OCI-LY3 (cell line): ENCODE data around the gene PLTP.

Source experiments
- H2AFZ ChIP-seq: fragments of 200-600, 300-600 bp; shearing (Covaris generic); 2 replicates; pipeline ENCODE4 v1.6.0; 2014; ENCODE audit warnings: antibody characterized with exemption, low read depth, low read length
- H3K27ac ChIP-seq: fragments of 200-600, 300-600 bp; sonication (generic); 2 replicates; pipeline ENCODE4 v1.5.1; 2014; ENCODE audit warnings: mild to moderate bottlenecking, low read length, moderate library complexity, mixed read lengths
- H3K27me3 ChIP-seq: fragments of 200-600, 300-600 bp; sonication (generic); 2 replicates; pipeline ENCODE4 v1.6.1; 2014; ENCODE audit warnings: low read depth, low read length, mixed read lengths
- H3K36me3 ChIP-seq: fragments of 200-600, 300-600 bp; sonication (generic); replicated peaks from 2 replicates; pipeline ENCODE3; 2014; ENCODE audit warnings: low read depth, low read length, mixed read lengths
- H3K4me1 ChIP-seq: fragments of 300-600, 200-600 bp; sonication (generic); 2 replicates; pipeline ENCODE4 v1.6.1; 2014; ENCODE audit warnings: low read length, mixed read lengths
- H3K4me2 ChIP-seq: fragments of 200-600, 300-600 bp; sonication (generic); 2 replicates; pipeline ENCODE4 v1.6.1; 2014; ENCODE audit warnings: low read length, mixed read lengths
- H3K4me3 ChIP-seq: fragments of 300-600, 200-600 bp; sonication (generic); 2 replicates; pipeline ENCODE4 v1.5.1; 2014; ENCODE audit warnings: antibody characterized with exemption, mild to moderate bottlenecking, low read length, moderate library complexity
- H3K79me2 ChIP-seq: fragments of 300-600, 200-600 bp; shearing (Covaris generic); 2 replicates; pipeline ENCODE4 v1.6.1; 2014; ENCODE audit warnings: mild to moderate bottlenecking, low read length, mixed read lengths
- H3K9ac ChIP-seq: fragments of 300-600, 200-600 bp; shearing (Covaris generic); 2 replicates; pipeline ENCODE4 v1.6.0; 2014; ENCODE audit warnings: mild to moderate bottlenecking, low read length, moderate library complexity
- H3K9me3 ChIP-seq: fragments of 200-600, 300-600 bp; shearing (Covaris generic); 2 replicates; pipeline ENCODE4 v1.6.1; 2014; ENCODE audit warnings: low read length, mixed read lengths; ENCODE audit not compliant: insufficient read depth
- H4K20me1 ChIP-seq: fragments of 200-600, 300-600 bp; sonication (generic); 2 replicates; pipeline ENCODE4 v1.6.1; 2016; ENCODE audit warnings: low read length, mixed read lengths; ENCODE audit not compliant: insufficient read depth
- EZH2phosphoT487 ChIP-seq: fragments of 200-600 bp; shearing (Covaris generic); IDR thresholded peaks from 2 replicates; pipeline ENCODE4 v1.6.1; 2018; ENCODE audit warnings: antibody characterized with exemption, mixed run types, low read depth
- TF ChIP-seq, protein P1 (sequence below): fragments of 200-600, 300-600 bp; sonication (generic); IDR thresholded peaks from 2 replicates; pipeline ENCODE4 v1.5.1; 2014; ENCODE audit warnings: antibody characterized with exemption, low read length, low read depth

PLTP gene

DNA sequence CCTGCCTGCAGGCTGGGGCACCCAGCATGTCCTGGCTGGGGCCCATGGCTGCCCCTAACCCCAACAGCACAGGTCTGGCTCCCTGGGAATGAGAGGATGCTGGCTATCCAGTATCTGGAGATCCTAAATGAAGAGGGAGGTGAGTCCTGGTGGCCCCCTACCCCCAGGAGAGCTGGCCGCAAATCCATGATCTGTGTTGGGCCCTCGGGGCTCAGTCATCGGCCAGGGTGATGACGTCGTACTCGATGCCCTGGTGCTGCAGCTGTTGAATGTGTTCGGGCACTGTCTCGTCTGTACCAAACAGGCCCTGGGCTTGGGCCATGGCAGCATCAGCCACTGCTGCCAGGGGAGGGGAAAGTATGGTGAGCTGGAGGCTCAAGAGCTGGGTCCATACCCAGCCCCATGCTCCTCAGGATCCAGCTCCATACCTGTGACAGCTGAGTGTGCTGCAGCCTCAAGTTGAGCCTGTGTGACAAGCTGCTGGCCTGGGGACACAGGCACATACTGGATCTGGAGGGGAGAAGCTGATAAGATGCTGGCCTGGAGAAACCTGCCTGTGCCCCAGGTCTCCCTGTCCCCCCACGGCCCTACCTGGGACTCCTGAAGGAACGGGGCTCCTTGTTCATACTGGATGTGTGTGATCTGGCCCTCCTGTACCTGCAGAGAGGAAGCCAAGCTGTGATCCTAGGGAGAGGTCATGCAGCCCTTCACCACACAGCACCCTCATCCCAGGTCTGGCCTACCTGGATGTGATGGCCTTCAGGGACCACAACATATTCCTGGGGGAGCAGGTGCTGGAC is 37.0 kb upstream of the PLTP start:
- Histone ChIP-seq H3K36me3 (peaks cover 94% of the 10 kb centered on the region), H3K79me2 (no peaks in the 10 kb centered on the region), H3K9me3 (no peaks in the 10 kb centered on the region), H3K4me2 (no peak overlapping the region), H3K4me3 (no peak overlapping the region), H4K20me1 (no peaks in the 10 kb centered on the region), H3K4me1 (peaks cover 7% of the 10 kb centered on the region), H3K27me3 (no peaks in the 10 kb centered on the region), H2AFZ (no peak overlapping the region), H3K9ac (no peak overlapping the region), H3K27ac (no peak overlapping the region)
- TF ChIP-seq, protein P1, sequence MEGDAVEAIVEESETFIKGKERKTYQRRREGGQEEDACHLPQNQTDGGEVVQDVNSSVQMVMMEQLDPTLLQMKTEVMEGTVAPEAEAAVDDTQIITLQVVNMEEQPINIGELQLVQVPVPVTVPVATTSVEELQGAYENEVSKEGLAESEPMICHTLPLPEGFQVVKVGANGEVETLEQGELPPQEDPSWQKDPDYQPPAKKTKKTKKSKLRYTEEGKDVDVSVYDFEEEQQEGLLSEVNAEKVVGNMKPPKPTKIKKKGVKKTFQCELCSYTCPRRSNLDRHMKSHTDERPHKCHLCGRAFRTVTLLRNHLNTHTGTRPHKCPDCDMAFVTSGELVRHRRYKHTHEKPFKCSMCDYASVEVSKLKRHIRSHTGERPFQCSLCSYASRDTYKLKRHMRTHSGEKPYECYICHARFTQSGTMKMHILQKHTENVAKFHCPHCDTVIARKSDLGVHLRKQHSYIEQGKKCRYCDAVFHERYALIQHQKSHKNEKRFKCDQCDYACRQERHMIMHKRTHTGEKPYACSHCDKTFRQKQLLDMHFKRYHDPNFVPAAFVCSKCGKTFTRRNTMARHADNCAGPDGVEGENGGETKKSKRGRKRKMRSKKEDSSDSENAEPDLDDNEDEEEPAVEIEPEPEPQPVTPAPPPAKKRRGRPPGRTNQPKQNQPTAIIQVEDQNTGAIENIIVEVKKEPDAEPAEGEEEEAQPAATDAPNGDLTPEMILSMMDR: no peak
- no peak for TF ChIP-seq EZH2phosphoT487

DNA sequence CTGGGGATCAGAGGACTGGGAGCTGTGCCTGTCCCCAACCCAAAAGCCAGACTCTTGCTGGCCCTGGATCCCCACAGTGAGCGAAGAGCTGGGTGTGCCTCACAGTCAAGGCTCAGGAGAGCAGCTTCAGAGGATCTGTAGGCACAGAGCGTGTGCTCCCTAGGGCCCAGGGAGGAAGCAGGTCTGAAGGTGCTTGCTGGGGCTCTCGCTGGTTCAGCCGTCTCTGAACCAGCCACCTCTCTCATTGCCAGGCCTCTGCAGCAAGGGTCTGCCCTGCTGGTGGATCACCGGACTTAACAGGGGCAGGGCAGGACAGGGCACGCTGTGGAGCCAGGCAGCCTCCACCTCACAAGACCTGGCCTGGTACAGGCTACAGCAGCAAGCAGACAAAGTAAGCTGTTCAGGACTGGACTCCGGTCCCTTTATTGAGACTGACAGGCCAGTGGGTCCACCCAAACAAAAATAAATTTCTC is 36.3 kb upstream of the PLTP start:
- H3K36me3 ChIP-seq: peaks cover 94% of the 10 kb centered on the region
- H4K20me1 ChIP-seq: no peaks in the 10 kb centered on the region
- H3K4me1 ChIP-seq: peaks cover 7% of the 10 kb centered on the region

DNA sequence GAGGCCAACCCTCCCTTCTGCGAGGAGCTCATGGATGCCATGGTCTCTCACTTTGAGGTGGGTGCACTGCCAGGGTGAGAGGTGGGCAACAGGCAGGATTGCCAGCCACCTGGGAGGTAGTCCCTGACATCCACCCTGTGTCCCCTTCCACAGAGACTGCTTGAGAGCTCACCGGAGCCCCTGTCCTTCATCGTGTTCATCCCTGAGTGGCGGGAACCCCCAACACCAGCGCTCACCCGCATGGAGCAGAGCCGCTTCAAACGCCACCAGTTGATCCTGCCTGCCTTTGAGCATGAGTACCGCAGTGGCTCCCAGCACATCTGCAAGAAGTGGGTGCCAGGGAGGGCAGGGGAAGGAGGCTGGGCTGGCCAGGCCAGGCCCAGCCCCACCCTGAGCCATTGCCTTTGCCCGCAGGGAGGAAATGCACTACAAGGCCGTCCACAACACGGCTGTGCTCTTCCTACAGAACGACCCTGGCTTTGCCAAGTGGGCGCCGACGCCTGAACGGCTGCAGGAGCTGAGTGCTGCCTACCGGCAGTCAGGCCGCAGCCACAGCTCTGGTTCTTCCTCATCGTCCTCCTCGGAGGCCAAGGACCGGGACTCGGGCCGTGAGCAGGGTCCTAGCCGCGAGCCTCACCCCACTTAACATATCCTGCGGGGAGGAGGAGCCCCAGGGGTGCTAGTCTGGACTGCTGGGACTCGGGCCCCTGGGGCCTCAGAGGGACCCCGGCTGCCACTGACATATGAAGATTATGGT is 35.3 kb upstream of the PLTP start:
- Histone ChIP-seq H3K4me1 (peaks cover 7% of the 10 kb centered on the region), H3K79me2 (no peaks in the 10 kb centered on the region), H2AFZ (no peak overlapping the region), H3K36me3 (peaks cover 91% of the 10 kb centered on the region), H3K9me3 (no peaks in the 10 kb centered on the region), H3K9ac (no peak overlapping the region), H3K27me3 (no peaks in the 10 kb centered on the region), H3K27ac (no peak overlapping the region), H3K4me3 (no peak overlapping the region), H4K20me1 (no peaks in the 10 kb centered on the region), H3K4me2 (no peak overlapping the region)
- TF ChIP-seq, protein P1: no peak
- TF ChIP-seq EZH2phosphoT487: no peak

More for the DNA sequence above, 36.3 kb upstream of the PLTP start:
- no peak overlapping the region for H2AFZ ChIP-seq
- H3K27ac ChIP-seq: no peak overlapping the region
- H3K4me3 ChIP-seq: no peak overlapping the region
- H3K9me3 ChIP-seq: no peaks in the 10 kb centered on the region
- no peak overlapping the region for H3K4me2 ChIP-seq
- H3K9ac ChIP-seq: no peak overlapping the region
- no peak for TF ChIP-seq EZH2phosphoT487
- TF ChIP-seq, protein P1: no peak
- no peaks in the 10 kb centered on the region for H3K79me2 ChIP-seq
- no peaks in the 10 kb centered on the region for H3K27me3 ChIP-seq

GRCh38 chr20:45946149-45946970 is 34.4 kb upstream of the PLTP start:
- no peak overlapping the region for H3K4me2 ChIP-seq
- TF ChIP-seq, protein P1: no peak
- TF ChIP-seq EZH2phosphoT487: no peak

More at GRCh38 chr20:45946149-45946970, 34.4 kb upstream of the PLTP start:
- Histone ChIP-seq H3K27ac (no peak overlapping the region), H3K9ac (no peak overlapping the region), H3K79me2 (no peaks in the 10 kb centered on the region), H3K9me3 (no peaks in the 10 kb centered on the region), H3K4me3 (no peak overlapping the region), H3K36me3 (peaks cover 82% of the 10 kb centered on the region), H3K4me1 (peaks cover 7% of the 10 kb centered on the region), H2AFZ (no peak overlapping the region), H4K20me1 (no peaks in the 10 kb centered on the region), H3K27me3 (no peaks in the 10 kb centered on the region)
